HG02678 (cell line): ENCODE measurements around the gene ANKRD44.
"Not testable (repeated sequence)": the region's sequence is repeated elsewhere in the genome, so short reads cannot be mapped to it uniquely, and the experiment has no call there.

Experiments used
- ATAC-seq: cut with Tn5 transposase; IDR thresholded peaks from one replicate; pipeline ENCODE4 v1.9.1; 2021; ENCODE audit warnings: mild to moderate bottlenecking, moderate library complexity; ENCODE audit not compliant: unreplicated experiment

ANKRD44 gene

DNA sequence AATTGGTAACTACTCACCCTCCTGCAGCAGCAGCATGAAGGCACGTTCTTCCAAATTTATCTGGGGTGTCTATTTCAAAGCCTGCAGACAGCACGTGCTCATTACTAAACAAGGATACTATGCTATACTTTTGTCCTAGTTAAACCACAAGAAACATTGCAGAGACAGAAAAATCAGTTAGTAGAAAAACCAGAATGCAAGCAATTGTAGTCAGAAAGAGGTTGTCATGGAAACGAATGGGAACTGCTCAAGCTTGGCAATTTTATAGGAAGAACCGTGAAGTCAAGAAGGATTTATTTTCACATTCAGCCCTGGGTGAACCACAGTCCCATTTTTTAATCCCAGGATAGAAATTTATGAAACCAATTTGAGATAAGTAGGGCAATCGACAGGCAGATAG lies 221.9 kb downstream of the ANKRD44 start:
- ATAC-seq = no peak

DNA sequence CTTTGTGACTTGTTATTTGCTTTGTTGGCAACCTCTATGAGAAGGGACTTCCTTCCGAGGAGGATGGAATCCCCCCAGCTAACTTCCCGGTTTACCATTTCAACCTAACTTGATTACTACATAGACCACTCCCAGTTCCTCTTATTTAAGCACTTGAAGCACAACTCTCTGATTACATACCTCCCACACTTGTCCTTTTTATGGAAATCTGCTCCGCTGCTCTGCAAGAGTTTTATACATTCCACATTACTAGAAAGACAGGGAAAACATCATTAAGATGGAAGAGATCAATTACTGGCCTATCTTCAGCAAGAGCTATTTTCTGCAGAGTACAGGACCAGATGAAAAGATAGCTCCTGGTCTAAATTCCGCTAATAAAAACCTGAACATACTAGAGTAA lies 224.1 kb downstream of the ANKRD44 start:
- peak; percentile 59 for ATAC-seq

DNA sequence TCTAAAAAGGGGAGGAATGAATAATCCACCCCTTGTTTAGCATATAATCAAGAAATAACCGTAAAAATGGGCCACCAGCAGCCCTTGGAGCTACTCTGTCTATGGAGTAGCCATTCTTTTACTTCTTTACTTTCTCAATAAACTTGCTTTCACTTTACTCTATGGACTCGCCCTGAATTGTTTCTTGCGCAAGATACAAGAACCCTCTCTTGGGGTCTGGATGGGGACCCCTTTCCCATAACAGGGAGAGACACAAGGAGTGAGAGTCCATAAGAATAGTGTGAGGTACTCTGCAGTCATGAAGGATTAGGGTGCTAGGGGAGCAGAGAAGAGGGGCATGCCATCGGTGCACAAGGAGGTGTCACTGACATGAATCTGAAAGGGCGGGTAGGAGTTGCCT lies 224.9 kb downstream of the ANKRD44 start:
- ATAC-seq = no peak

DNA sequence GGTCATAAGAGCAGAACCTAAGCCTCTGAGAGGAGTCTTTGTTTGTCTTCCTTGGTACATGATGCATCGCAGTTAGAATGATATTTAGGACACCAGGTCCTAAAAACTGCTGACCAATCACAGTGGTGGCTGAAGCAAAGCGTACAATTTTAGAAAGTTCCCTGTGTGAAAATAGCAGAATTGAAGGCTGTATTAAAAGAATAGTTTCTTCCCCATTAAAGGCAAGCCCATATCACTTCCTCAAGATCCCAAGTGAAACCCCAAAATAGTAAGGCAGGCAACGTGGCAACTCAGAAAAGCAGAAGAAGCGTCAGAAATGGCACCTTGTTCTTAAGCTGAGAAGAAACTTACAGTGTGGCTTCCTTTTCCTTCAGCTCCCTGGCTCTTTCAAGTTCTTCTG lies 229.3 kb downstream of the ANKRD44 start:
- no peak for ATAC-seq

DNA sequence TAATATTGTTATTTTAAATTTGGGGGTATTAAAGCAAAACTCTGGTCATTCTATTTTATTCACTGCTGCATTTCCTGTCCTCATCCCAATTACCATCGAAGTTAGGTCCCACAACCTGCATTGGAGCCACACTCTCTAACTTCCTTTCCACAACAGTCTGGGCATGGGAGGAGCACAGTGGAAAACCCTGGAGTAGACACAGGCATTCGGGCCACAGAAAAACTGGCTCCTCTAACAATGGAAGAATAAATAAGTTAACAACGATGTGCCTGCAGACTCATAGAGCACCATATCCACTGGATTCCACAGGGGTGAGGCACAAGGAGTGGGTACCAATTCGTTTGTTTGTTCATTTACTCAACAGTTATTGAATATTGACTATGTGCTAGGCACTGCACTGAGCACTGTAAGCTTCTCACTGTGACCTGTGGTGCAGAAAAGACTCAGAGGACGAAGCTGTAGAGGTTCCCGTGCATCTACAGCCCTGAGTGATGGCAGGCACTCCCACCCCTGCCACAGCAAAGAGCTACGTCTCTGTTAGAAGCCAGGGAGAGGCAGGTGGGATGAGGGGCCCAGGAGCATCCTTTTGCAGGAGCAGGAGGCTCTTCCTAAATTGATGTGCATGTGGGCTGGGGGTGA lies 229.9 kb downstream of the ANKRD44 start:
- no peak for ATAC-seq

DNA sequence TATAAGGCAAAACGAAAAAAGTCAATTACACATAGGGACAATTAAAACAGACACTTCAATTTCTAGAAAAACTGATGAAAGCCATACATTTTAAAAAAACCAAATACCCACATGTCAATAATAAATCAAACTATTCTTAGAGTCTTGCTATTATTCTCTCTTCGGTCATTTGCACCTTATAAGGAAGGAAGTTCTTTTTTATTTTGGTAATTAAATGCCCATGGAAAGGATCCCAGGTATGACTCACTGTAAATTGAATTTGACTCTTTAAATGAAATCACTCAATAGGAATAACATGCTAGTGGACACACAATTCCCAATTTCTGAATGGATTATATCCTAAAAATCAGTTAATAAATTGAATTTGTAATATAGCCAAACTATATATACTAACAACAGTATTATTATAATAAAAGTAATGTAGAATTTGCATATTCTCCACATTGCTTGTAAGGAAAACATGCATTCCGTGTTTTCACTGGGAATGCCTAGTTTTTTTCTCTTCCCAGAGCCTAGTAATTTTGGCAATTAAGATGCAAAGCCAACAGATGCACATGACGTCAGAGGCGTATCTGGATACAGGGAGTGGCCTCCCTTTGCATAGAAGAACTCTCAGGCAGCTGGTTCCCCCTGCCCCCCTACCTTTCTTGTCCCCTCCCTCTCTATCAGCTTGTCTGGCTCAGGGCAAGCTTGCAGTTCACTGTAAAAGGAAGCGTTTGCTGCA lies 230.6 kb downstream of the ANKRD44 start:
- ATAC-seq = no peak

DNA sequence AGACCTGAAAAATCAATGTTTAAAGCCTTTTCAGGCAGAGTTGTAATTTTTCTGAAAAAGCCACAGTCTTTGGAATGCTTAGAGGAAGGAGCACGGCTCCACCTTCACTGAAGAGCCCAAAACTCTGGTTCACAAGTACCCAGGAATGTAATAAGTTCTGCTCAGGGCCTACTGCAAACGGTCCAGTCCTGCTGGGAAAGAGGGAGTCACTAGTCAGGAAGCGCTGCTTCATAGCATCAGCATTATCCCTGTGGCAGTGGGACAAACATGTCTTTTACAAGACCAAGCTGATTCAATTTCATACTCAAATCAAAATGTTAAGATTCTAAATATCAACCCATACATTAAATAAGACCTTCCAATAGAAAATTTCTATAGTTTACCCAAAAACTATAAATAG lies 231.2 kb downstream of the ANKRD44 start:
- ATAC-seq = no peak

DNA sequence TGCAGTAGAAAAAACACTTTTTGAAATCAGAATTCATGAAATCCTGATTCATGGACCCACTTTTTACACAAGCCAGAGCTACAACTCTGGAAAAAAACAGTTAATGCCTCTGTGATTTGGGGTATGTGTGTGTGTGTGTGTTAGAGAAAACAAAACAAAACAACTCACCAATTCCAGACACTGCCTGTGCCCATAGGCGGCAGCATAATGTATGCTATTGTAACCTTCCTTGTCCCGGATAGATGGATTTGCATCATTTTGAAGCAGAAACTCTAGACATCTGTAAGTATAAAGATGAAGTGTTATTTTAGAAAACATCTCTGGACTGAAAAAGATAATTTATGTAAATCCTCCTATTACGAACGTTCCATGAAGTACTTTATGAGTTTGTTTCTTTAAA lies 232.0 kb downstream of the ANKRD44 start:
- ATAC-seq = no peak

DNA sequence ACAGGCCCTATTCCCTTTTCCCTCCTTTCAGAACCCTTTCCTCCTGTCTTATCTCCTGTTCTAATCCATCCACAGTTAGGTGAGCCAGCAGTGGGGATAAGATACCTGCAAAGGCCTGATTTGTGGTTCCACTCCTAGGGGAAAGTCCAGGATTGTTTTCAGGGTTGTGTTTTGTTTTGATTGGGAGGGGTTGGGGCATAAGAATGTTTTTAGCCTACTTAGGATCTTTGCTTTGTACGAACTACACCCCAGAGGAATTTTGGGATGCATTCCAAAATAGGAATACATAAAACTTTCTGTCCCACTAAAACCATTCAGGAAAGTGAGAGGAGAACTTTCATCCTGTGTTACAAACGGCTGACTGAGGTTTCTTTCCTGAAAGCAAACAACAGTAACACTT lies 233.2 kb downstream of the ANKRD44 start:
- ATAC-seq = no peak

DNA sequence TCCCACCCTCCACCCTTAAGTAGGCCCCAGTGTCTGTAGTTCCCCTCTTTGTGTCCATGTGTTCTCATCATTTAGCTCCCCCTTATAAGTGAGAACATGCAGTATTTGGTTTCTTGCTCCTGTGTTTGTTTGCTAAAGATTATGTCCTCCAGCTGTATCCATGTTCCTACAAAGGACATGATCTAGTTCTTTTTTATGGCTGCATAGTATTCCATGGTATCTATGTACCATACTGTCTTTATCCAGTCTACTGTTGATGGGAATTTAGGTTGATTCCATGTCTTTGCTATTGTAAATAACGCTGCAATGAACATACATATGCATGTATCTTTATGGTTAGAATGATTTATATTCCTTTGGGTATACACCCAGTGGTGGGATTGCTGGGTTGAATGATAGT lies 233.9 kb downstream of the ANKRD44 start:
- ATAC-seq = no peak

DNA sequence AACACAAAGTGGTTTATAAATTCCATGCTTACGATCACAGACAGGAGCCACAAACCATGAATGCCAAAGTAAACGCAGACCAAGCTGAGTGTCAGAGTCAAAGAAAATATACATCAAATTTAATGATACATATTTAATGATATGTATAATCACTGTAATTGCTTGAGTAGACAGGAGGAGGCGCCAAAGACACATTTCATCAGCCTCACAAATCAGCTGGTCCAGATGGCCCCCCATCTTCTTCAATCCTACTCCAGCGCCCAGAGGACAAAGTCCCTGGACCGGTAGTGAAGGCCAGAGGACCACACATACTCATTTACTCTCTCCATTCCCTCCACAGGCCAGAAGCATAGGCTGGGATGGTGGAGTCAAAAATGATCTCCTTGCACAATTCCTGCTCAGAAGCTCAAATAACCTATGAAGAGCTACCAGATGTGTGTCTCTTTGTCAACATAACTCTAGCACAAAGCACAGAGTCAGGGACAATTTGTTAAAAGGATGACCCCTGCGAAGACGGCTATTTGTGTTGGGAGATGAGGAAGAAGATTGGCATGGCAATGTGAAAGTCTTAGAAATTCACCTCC lies 234.7 kb downstream of the ANKRD44 start:
- no peak for ATAC-seq

DNA sequence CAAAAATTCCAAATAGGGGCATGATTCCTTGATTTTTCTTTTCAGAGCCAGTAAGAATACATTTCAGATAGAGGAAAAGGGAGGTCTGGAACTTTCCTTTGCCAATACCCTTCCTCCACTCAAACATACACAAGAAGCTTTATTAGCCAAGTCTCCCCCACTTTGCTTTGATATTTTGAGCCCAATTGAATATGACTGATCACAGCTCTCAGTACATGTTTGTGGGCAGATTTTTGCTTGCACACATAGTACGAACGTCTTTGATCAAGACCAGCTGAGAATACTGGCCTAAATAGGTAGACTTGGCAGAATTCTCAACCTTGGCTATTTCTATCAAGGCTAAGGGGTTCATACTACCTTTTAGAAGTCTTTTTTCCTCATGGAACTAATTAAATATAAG lies 235.3 kb downstream of the ANKRD44 start:
- ATAC-seq = no peak

DNA sequence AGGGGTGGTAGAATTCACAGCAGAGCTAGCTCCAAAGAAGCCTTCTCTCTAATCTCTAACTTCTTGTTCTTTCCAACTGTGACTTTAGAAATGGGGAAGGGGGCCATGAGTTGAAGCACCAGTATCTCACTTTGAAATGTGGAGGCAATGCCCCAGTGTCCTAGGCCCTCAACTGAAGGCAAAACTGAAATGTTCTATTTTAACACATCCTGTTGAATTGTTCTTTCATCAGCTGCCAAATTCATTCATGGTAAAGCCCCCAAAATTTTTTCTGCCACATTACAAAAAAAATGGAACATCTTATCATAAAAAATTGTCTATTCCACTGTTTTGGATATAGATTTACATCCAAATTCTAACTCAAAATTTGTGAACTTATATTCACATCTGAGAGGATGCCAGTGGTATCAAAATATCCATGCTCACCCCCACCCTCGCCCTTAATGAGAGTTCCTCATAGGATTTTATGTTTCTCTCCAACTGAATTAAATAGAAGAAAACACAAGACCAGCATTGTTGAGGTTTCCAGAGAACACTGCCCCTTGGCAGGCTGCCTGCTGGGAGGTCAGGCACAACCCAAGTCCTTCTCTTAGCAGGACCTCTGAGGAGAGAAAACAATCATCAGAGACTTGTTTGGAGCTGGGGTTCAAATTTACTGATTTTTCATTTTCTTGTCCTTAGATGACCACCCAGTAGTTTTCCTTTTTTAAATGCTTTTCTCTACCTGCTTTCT lies 236.7 kb downstream of the ANKRD44 start:
- ATAC-seq = no peak

DNA sequence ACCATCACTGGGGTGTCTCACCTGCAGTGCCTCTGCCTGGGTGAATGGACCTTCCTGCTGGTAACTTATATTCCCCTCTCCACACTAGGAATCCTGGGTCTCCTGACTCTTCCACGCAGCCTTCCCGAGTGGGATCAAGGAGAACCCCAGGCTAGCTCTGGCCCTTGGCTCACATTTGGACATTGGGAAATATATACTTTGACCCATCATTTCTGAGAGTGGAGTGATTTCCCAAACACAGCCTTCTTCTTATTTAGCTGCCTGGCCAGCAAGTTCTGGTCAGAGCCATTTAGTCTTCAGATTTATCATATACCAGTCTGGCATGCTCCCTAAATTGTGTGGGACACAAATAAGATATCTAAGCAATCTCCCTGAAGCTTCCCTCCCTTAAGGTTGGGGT lies 237.3 kb downstream of the ANKRD44 start:
- ATAC-seq = no peak

DNA sequence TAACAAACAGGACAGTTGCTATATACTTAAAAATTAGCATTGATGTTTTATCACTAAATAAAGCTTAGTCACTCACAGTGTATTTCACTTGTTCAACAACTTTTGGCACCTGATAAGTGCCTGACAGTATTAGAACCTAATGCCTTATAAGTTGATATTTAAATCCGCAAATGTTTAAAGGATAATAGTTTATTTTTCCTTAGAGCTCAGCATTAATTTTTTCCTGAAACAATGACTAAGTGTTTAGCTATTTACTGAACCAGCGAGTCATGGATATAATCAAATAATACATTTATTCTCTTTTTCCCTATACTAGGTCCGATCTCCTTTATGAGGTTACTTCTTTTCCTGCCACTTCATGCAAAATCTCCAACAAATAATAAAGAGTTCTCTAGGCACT lies 238.0 kb downstream of the ANKRD44 start:
- no peak for ATAC-seq

DNA sequence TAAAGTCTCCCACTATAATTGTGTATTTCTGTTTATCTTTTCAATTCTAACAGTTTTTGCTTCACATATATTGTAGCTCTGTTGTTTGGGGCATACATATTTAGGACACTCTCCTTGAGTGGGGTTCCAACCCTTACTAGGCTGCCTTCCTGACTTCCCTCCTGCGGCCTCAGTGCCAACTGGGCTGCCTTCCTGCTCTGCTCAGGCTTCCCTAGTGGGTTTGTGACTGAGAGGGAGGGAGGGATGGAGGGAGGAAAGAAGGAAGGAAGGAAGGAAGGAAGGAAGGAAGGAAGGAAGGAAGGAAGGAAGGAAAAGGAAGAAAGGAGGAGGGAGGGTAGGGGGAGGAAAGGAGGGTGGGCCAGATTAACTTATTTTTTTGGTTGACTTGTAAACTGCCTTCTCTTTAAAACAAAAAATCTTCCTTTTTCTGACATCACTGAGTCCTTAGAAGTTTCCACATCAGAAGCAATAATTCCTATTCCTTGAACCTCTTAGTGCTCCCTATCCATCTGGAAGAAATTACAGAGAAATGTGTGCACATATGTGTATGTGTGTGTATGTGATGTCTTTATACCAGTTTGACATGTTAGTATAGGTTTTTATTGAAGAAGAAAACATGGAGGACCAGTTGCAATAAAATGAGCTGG lies 238.7 kb downstream of the ANKRD44 start:
- no peak for ATAC-seq

DNA sequence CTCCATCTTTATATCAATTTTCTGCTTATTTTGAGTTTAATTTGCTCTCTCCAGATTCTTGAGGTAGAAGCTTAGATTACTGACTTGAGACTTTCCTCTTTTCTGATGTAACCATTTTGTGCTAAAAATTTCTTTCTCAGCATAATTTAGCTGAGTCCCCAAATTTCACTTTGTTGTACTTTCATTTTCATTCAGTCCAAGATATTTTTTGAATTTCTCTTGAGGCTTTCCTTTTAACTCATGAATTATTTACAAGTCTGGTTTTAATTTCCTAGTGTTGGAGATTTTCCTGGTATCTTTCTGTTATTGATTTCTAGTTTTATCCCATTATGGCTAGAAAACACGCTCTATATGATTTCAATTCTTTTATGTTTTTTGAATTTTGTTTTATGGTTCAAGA lies 239.4 kb downstream of the ANKRD44 start:
- ATAC-seq = no peak

DNA sequence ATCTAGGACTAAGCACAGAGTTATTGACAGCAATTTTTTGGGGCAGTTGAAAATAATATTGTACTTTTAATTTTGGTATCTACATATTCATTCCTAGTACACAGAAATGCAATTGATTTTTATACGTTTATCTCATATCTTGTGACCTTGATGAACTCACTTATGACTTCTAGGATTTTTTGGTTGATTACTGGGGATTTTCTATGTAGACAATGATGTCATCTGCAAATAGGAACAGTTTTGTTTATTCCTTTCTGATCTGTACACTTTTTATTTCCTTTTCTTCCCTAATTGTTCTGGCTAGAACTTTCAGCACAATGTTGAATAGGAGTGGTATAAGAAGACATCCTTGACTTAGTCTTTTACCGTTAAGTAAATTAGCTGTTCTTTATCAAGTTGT lies 240.6 kb downstream of the ANKRD44 start:
- ATAC-seq = no peak

DNA sequence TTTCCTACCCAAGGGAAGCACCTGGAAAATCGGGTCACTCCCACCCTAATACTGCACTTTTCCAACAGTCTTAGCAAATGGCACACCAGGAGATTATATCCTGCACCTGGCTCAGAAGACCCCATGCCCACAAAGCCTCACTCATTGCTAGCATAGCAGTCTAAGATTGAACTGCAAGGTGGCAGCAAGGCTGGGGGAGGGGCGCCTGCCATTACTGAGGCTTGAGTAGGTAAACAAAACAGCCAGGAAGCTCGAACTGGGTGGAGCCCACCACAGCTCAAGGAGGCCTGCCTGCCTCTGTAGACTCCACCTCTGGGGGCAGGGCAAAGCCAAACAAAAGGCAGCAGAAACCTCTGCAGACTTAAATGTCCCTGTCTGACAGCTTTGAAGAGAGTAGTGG lies 248.0 kb downstream of the ANKRD44 start:
- ATAC-seq = not testable (repeated sequence)

DNA sequence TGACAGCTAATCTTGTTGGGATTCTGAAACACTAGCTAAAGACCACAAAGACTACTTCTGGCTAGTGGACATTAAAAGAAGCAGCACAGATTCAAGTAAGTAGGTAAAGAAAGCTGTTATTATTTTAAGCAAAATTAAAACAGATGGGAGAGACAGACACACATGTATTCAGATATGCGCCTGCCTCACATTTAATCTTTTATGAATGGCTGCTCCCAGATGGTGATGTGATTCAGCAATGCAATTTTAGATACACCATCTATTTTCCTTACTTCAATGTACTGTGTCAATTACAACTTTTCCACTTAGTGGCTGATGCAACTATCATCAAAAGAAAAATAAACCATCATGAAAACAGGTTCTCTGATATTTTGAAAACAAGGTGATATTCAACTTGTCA lies 251.1 kb downstream of the ANKRD44 start:
- no peak for ATAC-seq

DNA sequence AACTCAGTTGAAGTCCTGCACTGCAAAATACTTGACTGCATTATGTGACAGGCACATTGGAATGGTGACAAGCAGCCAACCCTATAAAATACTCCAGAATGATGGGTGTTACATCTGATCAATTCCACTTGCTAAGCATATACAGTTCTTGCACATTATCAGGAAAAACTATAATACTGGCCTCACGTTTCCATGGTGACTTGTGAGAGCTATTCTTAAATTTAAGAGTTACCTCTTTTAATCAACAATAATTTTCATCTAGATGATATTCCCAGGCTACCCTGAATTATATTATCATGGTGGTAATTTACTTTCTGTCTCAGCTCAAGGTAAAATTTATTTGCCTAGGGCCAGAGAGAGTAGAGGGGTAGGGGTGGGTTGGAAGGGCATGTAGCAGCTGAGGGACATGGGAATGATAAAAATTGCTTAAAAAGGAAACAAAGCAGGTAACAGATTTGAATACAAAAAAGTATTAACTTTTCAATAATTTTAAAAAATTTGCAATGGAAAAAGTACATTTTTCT lies 251.7 kb downstream of the ANKRD44 start:
- no peak for ATAC-seq
